IPS-18c (cell line): Measurements from ENCODE around the gene OCA2.

Experiments used
- H3K4me3 ChIP-seq: 2 replicates; pipeline ENCODE4 v1.7.0; 2013; ENCODE audit warnings: low read depth, mild to moderate bottlenecking, low read length, moderate library complexity; ENCODE audit not compliant: insufficient read depth
- H3K9me3 ChIP-seq: one replicate; pipeline ENCODE4 v1.6.1; 2013; ENCODE audit warnings: mild to moderate bottlenecking, low read length, moderate library complexity; ENCODE audit not compliant: control insufficient read depth, insufficient read depth

Gene OCA2

GRCh38 chr15:27845535-27846369 is 253.4 kb downstream of the OCA2 start:
- peaks cover 3% of the 10 kb centered on the region for H3K9me3 ChIP-seq
- H3K4me3 ChIP-seq: no peak overlapping the region

GRCh38 chr15:27844018-27844666 is 255.0 kb downstream of the OCA2 start:
- H3K4me3 ChIP-seq: no peak overlapping the region

GRCh38 chr15:27843146-27843545 is 256.0 kb downstream of the OCA2 start:
- Histone ChIP-seq H3K9me3 (no peaks in the 10 kb centered on the region), H3K4me3 (no peak overlapping the region)

More at GRCh38 chr15:27844018-27844666, 255.0 kb downstream of the OCA2 start:
- peaks cover 3% of the 10 kb centered on the region for H3K9me3 ChIP-seq

GRCh38 chr15:27842526-27842925 is 256.6 kb downstream of the OCA2 start:
- H3K4me3 ChIP-seq: no peak overlapping the region
- no peaks in the 10 kb centered on the region for H3K9me3 ChIP-seq

GRCh38 chr15:27835233-27835939 is 263.7 kb downstream of the OCA2 start:
- no peak overlapping the region for H3K4me3 ChIP-seq
- no peaks in the 10 kb centered on the region for H3K9me3 ChIP-seq

GRCh38 chr15:27834684-27835083 is 264.4 kb downstream of the OCA2 start:
- H3K4me3 ChIP-seq: no peak overlapping the region
- no peaks in the 10 kb centered on the region for H3K9me3 ChIP-seq

- Histone ChIP-seq H3K9me3 (no peaks in the 10 kb centered on the region), H3K4me3 (no peak overlapping the region)
Observed at GRCh38 chr15:27833974-27834373, 265.1 kb downstream of the OCA2 start.

GRCh38 chr15:27833178-27833577 is 265.9 kb downstream of the OCA2 start:
- no peak overlapping the region for H3K4me3 ChIP-seq
- H3K9me3 ChIP-seq: no peaks in the 10 kb centered on the region

- no peaks in the 10 kb centered on the region for H3K9me3 ChIP-seq
- H3K4me3 ChIP-seq: no peak overlapping the region
Observed at GRCh38 chr15:27832237-27832596, 266.9 kb downstream of the OCA2 start.

GRCh38 chr15:27831384-27832236 is 267.5 kb downstream of the OCA2 start:
- H3K9me3 ChIP-seq: no peaks in the 10 kb centered on the region
- no peak overlapping the region for H3K4me3 ChIP-seq

GRCh38 chr15:27828746-27829145 is 270.4 kb downstream of the OCA2 start:
- H3K9me3 ChIP-seq: no peaks in the 10 kb centered on the region
- no peak overlapping the region for H3K4me3 ChIP-seq

GRCh38 chr15:27826902-27827714 is 272.0 kb downstream of the OCA2 start:
- H3K4me3 ChIP-seq: no peak overlapping the region
- H3K9me3 ChIP-seq: no peaks in the 10 kb centered on the region

- no peaks in the 10 kb centered on the region for H3K9me3 ChIP-seq
- no peak overlapping the region for H3K4me3 ChIP-seq
Observed at GRCh38 chr15:27826411-27826810, 272.7 kb downstream of the OCA2 start.

- Histone ChIP-seq H3K4me3 (no peak overlapping the region), H3K9me3 (no peaks in the 10 kb centered on the region)
Observed at GRCh38 chr15:27824841-27825422, 274.2 kb downstream of the OCA2 start.

GRCh38 chr15:27821273-27821672 is 277.8 kb downstream of the OCA2 start:
- Histone ChIP-seq H3K4me3 (no peak overlapping the region), H3K9me3 (no peaks in the 10 kb centered on the region)

GRCh38 chr15:27820722-27821121 is 278.4 kb downstream of the OCA2 start:
- no peak overlapping the region for H3K4me3 ChIP-seq
- no peaks in the 10 kb centered on the region for H3K9me3 ChIP-seq
